Liver (tissue), 3 donors: ENCODE results near the gene KCNQ1.

Experiments used
- EGR1 ChIP-seq, 2 donors: IDR thresholded peaks; 2 replicates each; pipeline ENCODE4 v1.6.1; 2016 to 2018; ENCODE audit warnings: antibody characterized with exemption in 2 of 2, low read depth in 2 of 2
- FOXA2 ChIP-seq: IDR thresholded peaks from 2 replicates; pipeline ENCODE4 v1.6.1; 2016; ENCODE audit warnings: antibody characterized with exemption
- GABPA ChIP-seq, 2 donors: IDR thresholded peaks in 1 of 2; conservative IDR thresholded peaks in 1 of 2; 2 replicates each; pipeline ENCODE4 v1.6.1; 2016; ENCODE audit warnings: antibody characterized with exemption in 2 of 2, mild to moderate bottlenecking in 1 of 2, moderate library complexity in 1 of 2
- SP1 ChIP-seq: IDR thresholded peaks from 2 replicates; pipeline ENCODE4 v1.6.1; 2018; ENCODE audit warnings: antibody characterized with exemption, mild to moderate bottlenecking
- TAF1 ChIP-seq: conservative IDR thresholded peaks from 2 replicates; pipeline ENCODE4 v1.6.1; 2016; ENCODE audit warnings: antibody characterized with exemption, mild to moderate bottlenecking
- YY1 ChIP-seq: IDR thresholded peaks from 2 replicates; pipeline ENCODE4 v1.6.1; 2016; ENCODE audit warnings: antibody characterized with exemption, mild to moderate bottlenecking
- TF ChIP-seq, protein P1 (sequence below): fragments of 150-350 bp; IDR thresholded peaks from 2 replicates; pipeline ENCODE4 v1.5.1; 2017; ENCODE audit warnings: improper control_type of control experiment, low read depth, low read length; ENCODE audit not compliant: missing input control
- donor health status: healthy.
- donor health status: healthy.

DNA sequence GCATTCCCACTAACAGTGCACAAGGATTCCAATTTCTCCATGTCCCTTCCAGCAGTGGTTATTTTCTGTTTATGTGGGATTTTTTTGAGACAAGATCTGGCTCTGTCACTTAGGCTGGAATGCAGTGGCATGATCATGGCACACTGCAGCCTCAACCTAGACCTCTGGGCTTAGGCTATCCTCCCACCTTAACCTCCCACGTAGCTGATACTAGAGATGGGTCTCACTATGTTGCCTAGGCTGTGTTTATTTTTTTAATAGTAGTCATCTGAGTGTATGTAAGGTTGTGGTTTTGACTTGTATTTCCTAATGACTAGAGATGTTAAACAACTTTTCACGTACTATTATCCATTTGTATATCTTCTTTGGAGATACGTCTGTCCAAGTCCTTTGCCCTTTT lies 180.4 kb downstream of the KCNQ1 start:
- TF ChIP-seq, protein P1, sequence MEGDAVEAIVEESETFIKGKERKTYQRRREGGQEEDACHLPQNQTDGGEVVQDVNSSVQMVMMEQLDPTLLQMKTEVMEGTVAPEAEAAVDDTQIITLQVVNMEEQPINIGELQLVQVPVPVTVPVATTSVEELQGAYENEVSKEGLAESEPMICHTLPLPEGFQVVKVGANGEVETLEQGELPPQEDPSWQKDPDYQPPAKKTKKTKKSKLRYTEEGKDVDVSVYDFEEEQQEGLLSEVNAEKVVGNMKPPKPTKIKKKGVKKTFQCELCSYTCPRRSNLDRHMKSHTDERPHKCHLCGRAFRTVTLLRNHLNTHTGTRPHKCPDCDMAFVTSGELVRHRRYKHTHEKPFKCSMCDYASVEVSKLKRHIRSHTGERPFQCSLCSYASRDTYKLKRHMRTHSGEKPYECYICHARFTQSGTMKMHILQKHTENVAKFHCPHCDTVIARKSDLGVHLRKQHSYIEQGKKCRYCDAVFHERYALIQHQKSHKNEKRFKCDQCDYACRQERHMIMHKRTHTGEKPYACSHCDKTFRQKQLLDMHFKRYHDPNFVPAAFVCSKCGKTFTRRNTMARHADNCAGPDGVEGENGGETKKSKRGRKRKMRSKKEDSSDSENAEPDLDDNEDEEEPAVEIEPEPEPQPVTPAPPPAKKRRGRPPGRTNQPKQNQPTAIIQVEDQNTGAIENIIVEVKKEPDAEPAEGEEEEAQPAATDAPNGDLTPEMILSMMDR, result no peak
- no peak for TF ChIP-seq YY1
- TF ChIP-seq GABPA (IDR thresholded peaks at IDR 0.05 in 1 of 2, conservative IDR thresholded peaks at IDR 0.05 in 1 of 2), result no peak
- TF ChIP-seq FOXA2, result no peak
- TF ChIP-seq TAF1, result no peak
- TF ChIP-seq SP1, result no peak
- TF ChIP-seq EGR1 (IDR thresholded peaks at IDR 0.05; ENCODE audit: low read depth in 2 of 2), result no peak
